Colonic mucosa (tissue), 4 donors: ENCODE results near the gene THAP10. TPM values are rescaled to one million over a fixed set of nuclear protein-coding genes. Genes with fewer than 3 reads are reported as not detected.

Source experiments
- DNase-seq: peaks from one replicate; pipeline ENCODE4 v3.0.0-alpha.2; 2020
- H3K27ac ChIP-seq: fragments of 200-600 bp; one replicate; pipeline ENCODE4 v1.8.0; 2021
- H3K27me3 ChIP-seq: fragments of 200-600 bp; one replicate; pipeline ENCODE4 v1.8.0; 2021
- H3K36me3 ChIP-seq: fragments of 200-600 bp; one replicate; pipeline ENCODE4 v1.8.0; 2021
- H3K4me1 ChIP-seq: fragments of 200-600 bp; one replicate; pipeline ENCODE4 v1.8.0; 2021; ENCODE audit warnings: mild to moderate bottlenecking
- H3K4me3 ChIP-seq: fragments of 200-600 bp; one replicate; pipeline ENCODE4 v1.8.0; 2021
- H3K9ac ChIP-seq, 2 donors: one replicate each; pipeline ENCODE4 v1.7.0; 2013; ENCODE audit warnings: control low read depth in 2 of 2, low read depth in 2 of 2, low read length in 2 of 2
- H3K9me3 ChIP-seq: fragments of 200-600 bp; one replicate; pipeline ENCODE4 v1.8.0; 2021
- intact Hi-C: fragments of 100-400 bp; cut with DNase I; formaldehyde crosslinking; loops from one replicate; pipeline ENCODE4 v1.14.1; 2022
- total RNA-seq, 2 donors: library from RNA; stranded (reverse); fragmentation: NEBNext Ultra II Directional in 1 of 2; extraction: Animal tissue kit (Norgen Biotek cat#: 25700) in 1 of 2; gene quantifications; one replicate each; pipeline ENCODE4 v1.2.1, GENCODE V29; 2021
- TF ChIP-seq, protein P1 (sequence below): fragments of 200-600 bp; IDR thresholded peaks from one replicate; pipeline ENCODE4 v1.8.0; 2022; ENCODE audit warnings: antibody characterized with exemption, mild to moderate bottlenecking
- donor health status: healthy.
- donor health status: DM: no; HTN: no; CAD: no.
- donor health status: DM: no; HTN: no; CAD: no.

Gene THAP10
- total RNA-seq, 2 donors from 2014 or later = 2.3 to 5.0 TPM

DNA sequence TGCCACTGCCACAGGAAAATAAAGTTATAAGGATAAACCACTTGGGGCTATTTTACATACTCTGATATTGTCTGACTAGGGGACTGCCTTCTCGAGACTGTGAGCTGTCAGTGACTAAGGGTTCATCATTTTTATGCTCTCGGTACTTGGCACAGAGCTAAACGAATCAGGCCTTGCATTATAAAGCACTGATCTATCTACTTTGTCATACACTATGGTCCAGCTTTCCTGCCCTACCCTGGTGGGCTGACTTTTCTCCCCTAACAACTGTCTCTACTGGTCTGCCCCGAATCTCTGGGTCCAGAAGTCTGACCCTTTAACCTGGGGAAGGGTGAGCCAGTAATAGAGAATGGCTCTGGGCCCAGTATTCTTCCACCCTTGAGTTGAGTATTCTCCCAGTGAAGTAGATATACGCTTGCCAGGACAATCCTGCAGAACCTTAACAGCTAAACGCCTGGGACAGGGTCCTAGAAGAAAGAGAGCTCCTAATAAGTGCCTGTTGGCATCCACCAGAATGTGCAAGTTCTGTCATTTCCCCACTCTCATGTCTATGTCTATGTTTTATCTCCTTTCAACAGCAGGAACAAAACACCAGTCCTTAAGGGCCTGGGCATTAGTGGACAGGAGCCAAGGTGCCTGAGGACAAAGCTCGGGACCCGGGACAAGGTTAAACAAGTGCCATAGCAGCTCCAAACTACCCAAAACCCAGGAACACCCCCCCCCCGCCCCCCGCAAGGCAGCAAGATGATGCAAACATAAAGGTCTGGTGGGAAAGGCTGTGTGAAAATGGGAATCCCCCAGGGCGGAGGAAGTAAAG lies 39.5 kb downstream of the THAP10 start:
- H3K4me1 ChIP-seq = no peaks in the 10 kb centered on the region
- H3K4me3 ChIP-seq = peak overlapping the region; percentile 52
- H3K36me3 ChIP-seq = no peaks in the 10 kb centered on the region
- H3K9me3 ChIP-seq = no peaks in the 10 kb centered on the region
- H3K27me3 ChIP-seq = peaks cover 8% of the 10 kb centered on the region
- no peak for DNase-seq
- TF ChIP-seq, protein P1, sequence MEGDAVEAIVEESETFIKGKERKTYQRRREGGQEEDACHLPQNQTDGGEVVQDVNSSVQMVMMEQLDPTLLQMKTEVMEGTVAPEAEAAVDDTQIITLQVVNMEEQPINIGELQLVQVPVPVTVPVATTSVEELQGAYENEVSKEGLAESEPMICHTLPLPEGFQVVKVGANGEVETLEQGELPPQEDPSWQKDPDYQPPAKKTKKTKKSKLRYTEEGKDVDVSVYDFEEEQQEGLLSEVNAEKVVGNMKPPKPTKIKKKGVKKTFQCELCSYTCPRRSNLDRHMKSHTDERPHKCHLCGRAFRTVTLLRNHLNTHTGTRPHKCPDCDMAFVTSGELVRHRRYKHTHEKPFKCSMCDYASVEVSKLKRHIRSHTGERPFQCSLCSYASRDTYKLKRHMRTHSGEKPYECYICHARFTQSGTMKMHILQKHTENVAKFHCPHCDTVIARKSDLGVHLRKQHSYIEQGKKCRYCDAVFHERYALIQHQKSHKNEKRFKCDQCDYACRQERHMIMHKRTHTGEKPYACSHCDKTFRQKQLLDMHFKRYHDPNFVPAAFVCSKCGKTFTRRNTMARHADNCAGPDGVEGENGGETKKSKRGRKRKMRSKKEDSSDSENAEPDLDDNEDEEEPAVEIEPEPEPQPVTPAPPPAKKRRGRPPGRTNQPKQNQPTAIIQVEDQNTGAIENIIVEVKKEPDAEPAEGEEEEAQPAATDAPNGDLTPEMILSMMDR = no peak
- intact Hi-C loops = no loop called here
- peak overlapping the region in 1 of 2 donors; percentile 66 for H3K9ac ChIP-seq
- H3K27ac ChIP-seq = no peak overlapping the region

DNA sequence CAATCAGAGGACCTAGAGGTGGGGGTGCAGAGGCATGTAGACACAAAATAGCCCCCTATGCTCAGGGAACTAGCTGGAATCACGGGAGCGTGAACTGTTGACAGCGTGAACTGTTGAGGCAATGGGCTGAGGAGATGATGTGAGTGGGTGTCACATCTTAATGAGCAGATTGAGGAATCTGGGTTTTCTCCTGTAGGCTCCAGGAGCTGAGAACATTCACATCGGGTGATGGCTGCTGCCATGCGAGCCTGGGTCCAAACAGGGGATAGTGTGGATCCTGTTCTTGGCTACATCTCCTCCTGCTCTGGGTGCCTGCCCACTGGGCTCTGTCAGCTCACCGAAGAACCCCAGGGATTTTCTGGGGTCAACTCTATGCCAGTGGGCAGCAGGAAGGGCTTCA lies 40.3 kb downstream of the THAP10 start:
- H3K9ac ChIP-seq = no peak overlapping the region
- intact Hi-C loops = no loop called here
- no peaks in the 10 kb centered on the region for H3K9me3 ChIP-seq

DNA sequence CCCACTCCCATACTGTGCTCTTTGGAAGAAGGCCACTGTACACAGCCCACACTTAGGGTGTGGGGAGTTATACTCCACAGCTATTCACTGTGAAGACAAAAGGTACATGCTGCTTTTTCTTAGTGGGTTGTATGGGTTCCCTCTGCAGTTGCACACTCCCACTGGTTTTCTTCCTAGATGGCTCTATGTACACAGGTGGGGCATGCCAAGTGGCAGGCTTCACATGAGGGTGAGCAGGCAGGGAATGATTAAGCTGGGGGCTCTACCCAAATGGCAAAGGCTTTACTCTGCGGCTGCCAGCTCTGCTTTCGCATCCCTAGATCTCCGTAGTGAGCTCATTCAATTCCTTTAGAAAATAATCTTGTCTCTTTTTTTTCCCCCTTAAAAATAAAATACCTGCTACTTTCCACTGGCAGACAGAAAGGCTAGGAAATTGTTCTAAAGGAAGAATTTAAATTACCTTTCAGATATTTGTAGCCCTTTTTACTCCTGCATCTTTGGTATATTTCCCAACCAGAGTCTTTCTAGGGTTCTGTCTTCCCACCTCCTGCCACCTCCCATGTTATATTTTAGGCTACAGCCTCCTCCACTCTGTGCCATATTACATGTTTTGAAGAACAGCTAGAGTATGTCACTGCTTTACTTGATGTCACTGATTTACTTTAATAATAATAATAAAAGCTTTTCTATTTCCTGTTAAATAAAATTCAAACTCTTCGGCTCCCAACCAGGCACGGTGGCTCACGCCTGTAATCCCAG lies 46.5 kb downstream of the THAP10 start:
- DNase-seq = no peak
- Histone ChIP-seq H3K4me1 (no peaks in the 10 kb centered on the region), H3K27ac (no peak overlapping the region), H3K36me3 (no peaks in the 10 kb centered on the region), H3K9me3 (no peaks in the 10 kb centered on the region), H3K9ac (no peak overlapping the region), H3K4me3 (no peak overlapping the region), H3K27me3 (no peaks in the 10 kb centered on the region)
- TF ChIP-seq, protein P1 = no peak
- intact Hi-C loops = no loop called here

More for the DNA sequence above, 40.3 kb downstream of the THAP10 start:
- H3K27me3 ChIP-seq = peaks cover 8% of the 10 kb centered on the region
- H3K27ac ChIP-seq = no peak overlapping the region
- H3K4me1 ChIP-seq = no peaks in the 10 kb centered on the region
- TF ChIP-seq, protein P1 = no peak
- H3K4me3 ChIP-seq = no peak overlapping the region
- H3K36me3 ChIP-seq = no peaks in the 10 kb centered on the region
- no peak for DNase-seq

DNA sequence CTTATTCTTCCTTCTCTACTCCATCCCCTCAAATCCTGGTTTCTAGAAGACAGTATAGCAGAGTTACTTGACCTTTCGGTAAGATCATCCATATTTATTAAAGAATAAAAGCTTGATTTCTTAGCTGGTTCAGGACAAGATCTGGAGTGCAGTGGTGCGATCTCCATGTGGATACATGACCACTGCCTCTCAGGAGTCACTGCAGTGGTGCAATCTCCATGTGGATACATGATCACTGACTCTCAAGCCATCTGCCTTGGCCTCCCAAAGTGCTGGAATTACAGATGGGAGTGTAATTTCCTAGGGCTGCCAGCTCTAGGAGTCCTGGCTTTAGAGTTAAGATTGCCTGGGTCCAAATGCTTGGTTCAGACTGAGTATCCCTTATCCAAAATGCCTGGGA lies 54.8 kb downstream of the THAP10 start:
- H3K36me3 ChIP-seq = no peaks in the 10 kb centered on the region
- no peak overlapping the region for H3K4me3 ChIP-seq
- no peak for DNase-seq
- H3K27ac ChIP-seq = no peak overlapping the region
- no peaks in the 10 kb centered on the region for H3K27me3 ChIP-seq
- intact Hi-C loops = no loop called here
- H3K9me3 ChIP-seq = no peaks in the 10 kb centered on the region
- TF ChIP-seq, protein P1 = no peak
- H3K4me1 ChIP-seq = no peaks in the 10 kb centered on the region
- no peak overlapping the region for H3K9ac ChIP-seq

DNA sequence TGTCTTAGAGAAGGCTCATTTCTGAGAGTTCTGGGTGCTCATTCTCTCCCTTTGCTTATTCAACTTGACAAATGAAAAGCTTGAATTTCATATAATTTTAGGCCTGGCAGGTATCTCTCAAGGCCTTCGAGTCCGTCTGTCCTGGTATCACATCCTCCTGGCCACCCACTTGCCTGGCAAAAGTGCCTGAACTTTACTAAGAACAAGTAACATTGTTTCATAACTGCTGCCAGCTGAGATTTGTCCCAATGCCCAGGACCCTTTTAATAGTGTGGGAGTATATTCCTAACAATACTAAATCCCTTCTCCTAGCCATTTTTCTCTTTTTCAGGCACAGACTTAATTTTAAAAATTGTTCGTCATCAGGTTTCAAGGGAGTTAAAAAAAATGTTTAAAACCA lies 56.4 kb downstream of the THAP10 start:
- no peaks in the 10 kb centered on the region for H3K9me3 ChIP-seq
- no peaks in the 10 kb centered on the region for H3K4me1 ChIP-seq
- H3K9ac ChIP-seq = no peak overlapping the region
- no peaks in the 10 kb centered on the region for H3K36me3 ChIP-seq
- intact Hi-C loops = no loop called here
- no peak overlapping the region for H3K4me3 ChIP-seq
- TF ChIP-seq, protein P1 = no peak
- H3K27me3 ChIP-seq = no peaks in the 10 kb centered on the region
- H3K27ac ChIP-seq = no peak overlapping the region
- DNase-seq = no peak
